IgD-negative memory B cell (primary cell): ENCODE measurements around the gene TAOK3. TPM values are rescaled to one million over a fixed set of nuclear protein-coding genes. Genes with fewer than 3 reads are reported as not detected.

Source experiments
- H3K27ac Mint-ChIP-seq, 3 donors: one replicate each; pipeline ENCODE4 v1.8.0; 2020 to 2022; ENCODE audit warnings: mild to moderate bottlenecking in 3 of 3, mixed read lengths in 3 of 3, moderate library complexity in 1 of 3
- H3K27me3 Mint-ChIP-seq: one replicate; pipeline ENCODE4 v1.8.0; 2021; ENCODE audit warnings: mixed read lengths
- H3K36me3 Mint-ChIP-seq: one replicate; pipeline ENCODE4 v1.8.0; 2020; ENCODE audit warnings: mild to moderate bottlenecking, mixed read lengths
- H3K4me1 Mint-ChIP-seq, 3 donors: one replicate each; pipeline ENCODE4 v1.8.0; 2020 to 2022; ENCODE audit warnings: mixed read lengths in 3 of 3, mild to moderate bottlenecking in 1 of 3
- H3K4me3 Mint-ChIP-seq, 4 donors: one replicate each; pipeline ENCODE4 v1.8.0; 2020 to 2022; ENCODE audit warnings: mild to moderate bottlenecking in 4 of 4, mixed read lengths in 4 of 4, moderate library complexity in 3 of 4
- H3K9me3 Mint-ChIP-seq, 3 donors: one replicate each; pipeline ENCODE4 v1.8.0; 2020 to 2021; ENCODE audit warnings: mixed read lengths in 3 of 3, mild to moderate bottlenecking in 1 of 3
- polyA plus RNA-seq: library from polyadenylated mRNA; unstranded; fragments of 300-500 nt; fragmentation: Illumina TruSeq; gene quantifications from one replicate; pipeline ENCODE4 v1.2.3, GENCODE V29; 2021

The TAOK3 gene
- polyA plus RNA-seq, 1 donor from 2014 or later: 107 TPM

DNA sequence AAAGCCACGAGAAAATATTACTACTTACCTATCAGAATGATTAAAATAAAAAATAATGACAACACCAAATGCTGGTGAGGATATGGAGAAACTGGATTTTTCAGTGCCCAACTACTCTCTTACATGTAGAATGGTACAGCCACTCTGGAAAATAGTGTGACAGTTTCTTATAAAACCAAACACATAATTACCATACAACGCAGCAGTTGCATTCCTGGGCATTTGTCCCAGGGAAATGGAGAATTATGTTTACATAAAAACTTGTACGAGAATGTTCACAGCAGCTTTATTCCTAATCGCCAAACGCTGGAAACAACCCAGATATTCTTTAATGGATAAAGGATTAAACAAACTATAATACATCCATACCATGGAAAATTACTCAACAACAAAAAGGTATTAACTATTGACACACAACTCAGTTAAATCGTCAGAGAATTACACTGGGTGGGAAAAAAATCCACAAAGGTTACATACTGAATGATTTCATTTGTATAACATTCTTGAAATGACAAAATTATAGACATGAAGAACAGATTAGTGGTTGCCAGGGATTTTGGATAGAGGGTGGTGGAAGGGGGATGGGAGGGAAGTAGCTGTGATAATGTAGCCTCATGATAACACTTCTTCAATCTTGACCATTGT, 35.4 kb downstream of the TAOK3 start:
- H3K36me3 Mint-ChIP-seq: peaks cover 12% of the 10 kb centered on the region
- H3K27me3 Mint-ChIP-seq: no peaks in the 10 kb centered on the region
- peaks cover 18 to 43% (median 20%) of the 10 kb centered on the region in 3 donors for H3K4me1 Mint-ChIP-seq
- no peak overlapping the region for H3K27ac Mint-ChIP-seq
- no peaks in the 10 kb centered on the region for H3K9me3 Mint-ChIP-seq
- no peak overlapping the region for H3K4me3 Mint-ChIP-seq

DNA sequence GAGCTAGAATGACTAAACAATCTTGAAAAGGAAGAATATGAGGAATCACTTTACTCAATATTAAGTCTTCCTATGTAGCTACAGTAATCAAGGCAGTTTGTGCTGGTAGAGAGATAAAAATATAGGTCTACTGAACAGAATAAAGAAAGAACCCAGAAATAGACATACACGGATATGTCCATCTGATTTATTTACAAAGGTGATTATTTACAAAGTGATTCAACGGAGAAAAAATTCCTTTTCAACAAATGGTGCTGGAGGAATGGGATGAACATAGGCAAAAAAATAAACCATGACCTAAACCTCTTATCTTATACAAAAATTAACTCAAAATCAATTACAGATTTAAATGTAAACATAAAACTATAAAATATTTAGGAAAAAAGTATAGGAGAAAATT, 36.6 kb downstream of the TAOK3 start:
- Mint-ChIP-seq H3K27me3 (no peaks in the 10 kb centered on the region), H3K36me3 (peaks cover 12% of the 10 kb centered on the region), H3K27ac (no peak overlapping the region), H3K4me3 (no peak overlapping the region), H3K9me3 (no peaks in the 10 kb centered on the region), H3K4me1 (peaks cover 18 to 43% (median 19%) of the 10 kb centered on the region in 3 donors)

DNA sequence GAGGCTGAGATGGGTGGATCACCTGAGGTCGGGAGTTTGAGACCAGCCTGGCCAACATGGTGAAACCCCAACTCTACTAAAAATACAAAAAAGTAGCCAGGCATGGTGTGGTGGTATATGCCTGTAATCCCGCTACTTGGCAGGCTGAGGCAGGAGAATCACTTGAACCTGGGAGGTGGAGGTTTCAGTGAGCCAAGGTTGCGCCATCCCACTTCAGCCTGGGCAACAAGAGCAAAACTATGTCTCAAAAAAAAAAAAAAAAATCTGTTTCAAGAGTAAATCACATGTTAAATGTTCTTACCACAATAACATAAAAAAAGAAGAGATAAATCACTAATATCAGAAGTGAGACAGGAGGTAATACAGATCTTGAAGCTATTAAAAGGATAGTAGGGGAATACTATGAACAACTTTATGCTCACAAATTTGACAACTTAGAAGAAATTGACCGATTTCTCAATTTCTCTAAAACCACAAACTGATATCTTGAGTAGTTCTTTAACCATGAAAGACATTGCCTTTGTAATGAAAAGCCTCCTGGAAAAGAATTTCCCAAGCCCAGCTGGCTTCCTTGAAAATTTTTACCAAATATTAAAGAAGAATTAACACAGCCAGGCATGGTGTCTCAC, 37.7 kb downstream of the TAOK3 start:
- Mint-ChIP-seq H3K36me3 (peaks cover 14% of the 10 kb centered on the region), H3K27me3 (peaks cover 2% of the 10 kb centered on the region), H3K4me1 (peaks cover 27 to 48% (median 29%) of the 10 kb centered on the region in 3 donors), H3K9me3 (no peaks in the 10 kb centered on the region), H3K4me3 (no peak overlapping the region), H3K27ac (no peak overlapping the region)

DNA sequence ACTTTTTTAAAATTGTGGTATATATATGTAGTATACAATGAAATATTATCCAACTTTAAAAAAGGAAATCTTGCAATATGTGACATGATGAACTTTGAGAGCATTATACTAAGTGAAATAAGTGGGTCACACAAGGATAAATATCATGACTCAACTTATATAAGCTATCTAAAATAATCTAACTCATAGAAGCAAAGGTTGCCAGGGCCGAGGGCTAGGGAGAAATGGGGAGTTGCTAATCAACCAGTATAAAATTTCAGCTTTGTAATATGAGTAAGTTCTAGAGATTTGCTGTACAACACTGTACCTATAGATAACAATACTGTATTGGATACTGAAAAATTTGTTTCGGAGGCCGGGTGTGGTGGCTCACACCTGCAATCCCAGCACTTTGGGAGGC, 38.5 kb downstream of the TAOK3 start:
- H3K4me3 Mint-ChIP-seq: no peak overlapping the region
- H3K27ac Mint-ChIP-seq: no peak overlapping the region
- H3K27me3 Mint-ChIP-seq: peaks cover 2% of the 10 kb centered on the region
- H3K9me3 Mint-ChIP-seq: no peaks in the 10 kb centered on the region
- H3K36me3 Mint-ChIP-seq: peaks cover 12% of the 10 kb centered on the region
- peaks cover 33 to 50% (median 35%) of the 10 kb centered on the region in 3 donors for H3K4me1 Mint-ChIP-seq

DNA sequence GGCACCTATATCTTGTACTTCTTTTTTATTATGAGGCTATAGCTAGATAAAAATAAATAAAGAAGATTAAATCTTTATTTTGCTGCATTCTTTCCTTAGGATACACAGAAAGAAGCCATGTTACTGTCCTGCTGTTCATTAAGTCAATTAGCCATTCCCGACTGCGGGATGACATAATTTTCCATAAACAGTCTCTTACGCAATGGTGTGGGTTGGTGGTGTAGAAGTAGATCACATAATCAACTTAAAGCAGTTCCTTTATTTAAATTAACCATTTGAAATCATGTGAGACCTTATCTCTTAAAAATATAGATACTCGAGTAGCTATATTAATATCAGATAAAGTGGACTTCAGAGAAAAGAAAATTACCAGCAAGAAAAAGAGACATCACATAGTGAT, 40.2 kb downstream of the TAOK3 start:
- Mint-ChIP-seq H3K4me3 (no peak overlapping the region), H3K27ac (peak overlapping the region in 1 of 3 donors; percentile 8), H3K36me3 (peaks cover 8% of the 10 kb centered on the region), H3K4me1 (peaks cover 37 to 53% (median 43%) of the 10 kb centered on the region in 3 donors), H3K27me3 (peaks cover 2% of the 10 kb centered on the region), H3K9me3 (no peaks in the 10 kb centered on the region)

DNA sequence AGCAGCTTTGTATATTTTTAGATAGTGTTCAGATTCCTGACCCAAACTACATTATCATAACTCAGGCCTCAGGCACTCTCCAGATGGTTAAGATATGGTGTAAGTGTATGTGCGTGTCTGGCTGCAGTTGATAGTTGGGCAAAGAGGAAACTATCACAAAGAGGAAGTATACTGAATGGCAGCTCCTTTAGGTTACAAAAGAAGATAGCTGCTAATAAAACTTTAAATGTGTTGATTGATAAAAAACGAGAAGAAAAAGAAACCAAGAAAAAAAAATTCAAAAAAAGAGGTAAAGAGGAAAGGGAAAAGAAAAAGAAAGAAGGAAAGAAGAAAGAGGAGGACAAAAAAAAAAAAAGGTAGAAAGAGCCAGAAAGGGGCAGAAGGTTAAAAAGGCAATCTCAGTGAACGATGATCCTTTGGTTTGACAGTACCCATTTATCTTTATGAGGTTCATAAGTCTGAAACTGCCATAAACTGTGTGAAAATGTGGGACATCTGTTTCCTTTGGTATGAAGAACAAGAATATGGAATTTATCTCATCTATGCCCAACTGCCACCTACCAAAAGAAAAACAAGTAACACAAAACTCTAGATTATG, 42.2 kb downstream of the TAOK3 start:
- peak overlapping the region; percentile 46 to 91 (median 89) for H3K27ac Mint-ChIP-seq
- H3K27me3 Mint-ChIP-seq: peaks cover 2% of the 10 kb centered on the region
- H3K4me3 Mint-ChIP-seq: peak overlapping the region in 3 of 4 donors; percentile 1 to 98 (median 76)
- peaks cover 8% of the 10 kb centered on the region for H3K36me3 Mint-ChIP-seq
- peaks cover 36 to 43% (median 41%) of the 10 kb centered on the region in 3 donors for H3K4me1 Mint-ChIP-seq
- H3K9me3 Mint-ChIP-seq: no peaks in the 10 kb centered on the region

DNA sequence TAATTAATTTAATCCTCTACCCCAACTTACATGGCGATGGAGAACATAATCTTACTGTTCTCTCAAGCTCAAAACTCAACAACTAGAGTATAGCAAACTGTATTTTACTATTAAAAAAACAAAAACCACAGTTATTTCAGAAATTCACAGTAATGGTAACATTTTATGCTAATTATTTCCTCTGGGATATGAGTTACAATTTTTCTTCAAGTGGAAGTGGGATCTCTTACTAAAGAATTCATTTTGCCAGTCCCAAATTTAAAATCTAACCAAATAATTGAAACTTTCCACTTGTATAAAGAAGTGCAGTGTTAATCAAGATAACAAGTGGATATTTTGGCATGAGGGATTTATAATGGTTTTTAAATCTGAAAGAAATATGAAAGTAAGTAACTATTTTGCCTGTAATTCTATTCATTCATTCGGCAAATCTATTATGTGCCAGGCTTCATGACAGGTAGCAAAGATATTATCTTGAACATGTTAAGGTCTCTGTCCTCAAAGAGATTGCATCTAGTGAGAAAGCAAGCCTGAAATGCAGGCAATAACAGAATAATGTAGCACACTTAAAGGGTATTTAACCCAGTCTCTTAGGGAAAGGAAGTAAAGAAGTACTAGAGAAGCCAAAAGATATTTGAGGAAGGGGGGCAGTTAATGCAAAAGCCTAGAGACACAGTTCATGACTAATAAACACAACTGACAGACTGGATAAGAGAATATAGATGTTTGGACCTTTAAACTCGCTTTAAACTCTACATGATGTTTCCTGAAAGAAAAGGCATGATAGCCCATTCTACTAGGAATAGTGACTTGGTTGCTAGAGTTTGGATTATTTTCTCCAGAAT, 44.0 kb downstream of the TAOK3 start:
- H3K9me3 Mint-ChIP-seq: no peaks in the 10 kb centered on the region
- peaks cover 8% of the 10 kb centered on the region for H3K36me3 Mint-ChIP-seq
- peaks cover 2% of the 10 kb centered on the region for H3K27me3 Mint-ChIP-seq
- peak overlapping the region in 1 of 4 donors; percentile 98 for H3K4me3 Mint-ChIP-seq
- peak overlapping the region in 2 of 3 donors; percentile 21 to 40 for H3K27ac Mint-ChIP-seq
- peaks cover 37 to 50% (median 43%) of the 10 kb centered on the region in 3 donors for H3K4me1 Mint-ChIP-seq

DNA sequence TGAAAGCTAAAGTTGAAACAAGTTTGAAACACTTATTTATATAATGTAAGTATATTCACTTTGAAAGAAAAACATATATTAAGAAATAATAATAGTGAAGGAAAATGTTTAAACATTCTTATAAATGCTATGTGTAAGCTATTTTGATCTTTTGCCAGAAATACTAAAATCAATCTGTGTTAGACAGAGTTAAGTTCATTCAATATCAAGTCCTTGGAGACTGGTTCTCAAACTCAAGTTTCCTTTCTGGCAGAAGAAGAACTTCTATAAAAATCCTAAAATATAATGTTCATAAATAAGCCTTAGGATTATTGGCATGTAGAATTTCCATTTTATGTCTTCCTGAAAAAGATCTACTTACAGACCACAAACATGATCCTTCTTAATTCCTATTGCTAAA, 45.3 kb downstream of the TAOK3 start:
- Mint-ChIP-seq H3K27me3 (peaks cover 2% of the 10 kb centered on the region), H3K9me3 (no peaks in the 10 kb centered on the region), H3K4me3 (peak overlapping the region in 2 of 4 donors; percentile 21 to 47), H3K4me1 (peaks cover 33 to 41% (median 38%) of the 10 kb centered on the region in 3 donors), H3K36me3 (peaks cover 3% of the 10 kb centered on the region), H3K27ac (no peak overlapping the region)

DNA sequence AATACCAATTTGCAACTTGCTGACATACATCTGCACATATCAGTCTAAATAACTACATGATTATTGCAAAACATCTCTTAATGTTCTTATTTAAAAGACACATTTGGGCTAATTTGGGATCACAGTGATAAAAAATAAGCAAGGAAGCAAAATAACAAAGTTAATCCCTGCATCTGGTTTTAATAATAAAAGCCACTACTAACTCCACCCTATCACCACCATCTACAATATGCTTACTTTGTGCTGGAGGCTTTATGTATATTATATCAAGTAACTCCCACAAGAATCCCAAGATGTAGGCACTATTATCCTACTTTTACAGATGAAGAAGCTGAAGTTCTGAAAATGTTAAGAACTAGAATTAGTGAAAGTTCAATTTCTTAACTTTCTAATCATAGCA, 45.7 kb downstream of the TAOK3 start:
- Mint-ChIP-seq H3K27ac (no peak overlapping the region), H3K4me3 (no peak overlapping the region), H3K4me1 (peaks cover 33 to 41% (median 38%) of the 10 kb centered on the region in 3 donors), H3K27me3 (peaks cover 2% of the 10 kb centered on the region), H3K36me3 (peaks cover 3% of the 10 kb centered on the region), H3K9me3 (no peaks in the 10 kb centered on the region)

DNA sequence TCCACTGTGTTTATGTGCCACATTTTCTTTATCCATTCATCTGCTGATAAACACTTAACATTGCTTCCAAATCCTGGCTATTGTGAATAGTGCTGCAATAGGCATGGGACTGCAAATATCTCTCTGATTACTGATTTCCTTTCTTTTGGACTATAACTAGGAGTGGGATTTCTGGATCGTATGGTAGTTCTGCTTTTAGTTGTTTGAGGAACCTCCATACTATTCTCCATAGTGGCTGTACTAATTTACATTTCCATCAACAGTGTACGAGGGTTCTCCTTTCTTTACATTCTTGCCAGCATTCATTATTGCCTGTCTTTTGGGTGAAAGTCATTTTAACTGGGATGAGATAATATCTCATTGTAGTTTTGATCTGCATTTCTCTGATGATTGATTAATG, 47.6 kb downstream of the TAOK3 start:
- no peak overlapping the region for H3K4me3 Mint-ChIP-seq
- no peak overlapping the region for H3K27ac Mint-ChIP-seq
- H3K4me1 Mint-ChIP-seq: peaks cover 26 to 43% (median 30%) of the 10 kb centered on the region in 3 donors
- peaks cover 2% of the 10 kb centered on the region for H3K36me3 Mint-ChIP-seq
- no peaks in the 10 kb centered on the region for H3K27me3 Mint-ChIP-seq
- H3K9me3 Mint-ChIP-seq: no peaks in the 10 kb centered on the region

DNA sequence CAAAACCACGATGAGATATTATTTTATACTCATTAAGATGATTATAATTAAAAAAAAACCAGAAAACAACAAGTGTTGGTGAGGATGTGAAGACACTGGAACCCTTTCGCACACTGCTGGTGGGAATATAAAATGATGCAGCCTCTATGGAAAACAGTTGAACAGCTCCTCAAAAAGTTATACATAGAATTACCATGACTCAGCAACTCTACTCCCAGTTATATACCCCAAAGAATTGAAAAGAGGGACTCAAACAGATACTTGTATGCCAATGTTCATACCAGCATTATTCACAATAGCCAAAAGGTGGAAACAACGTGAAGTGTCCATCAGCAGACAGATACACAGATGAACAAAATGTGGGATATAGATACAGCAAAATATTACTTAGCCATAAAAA, 53.1 kb downstream of the TAOK3 start:
- Mint-ChIP-seq H3K9me3 (no peaks in the 10 kb centered on the region), H3K4me3 (peak overlapping the region in 1 of 4 donors; percentile 20), H3K27ac (no peak overlapping the region), H3K27me3 (no peaks in the 10 kb centered on the region), H3K4me1 (peaks cover 18 to 40% (median 23%) of the 10 kb centered on the region in 3 donors), H3K36me3 (peaks cover 10% of the 10 kb centered on the region)

DNA sequence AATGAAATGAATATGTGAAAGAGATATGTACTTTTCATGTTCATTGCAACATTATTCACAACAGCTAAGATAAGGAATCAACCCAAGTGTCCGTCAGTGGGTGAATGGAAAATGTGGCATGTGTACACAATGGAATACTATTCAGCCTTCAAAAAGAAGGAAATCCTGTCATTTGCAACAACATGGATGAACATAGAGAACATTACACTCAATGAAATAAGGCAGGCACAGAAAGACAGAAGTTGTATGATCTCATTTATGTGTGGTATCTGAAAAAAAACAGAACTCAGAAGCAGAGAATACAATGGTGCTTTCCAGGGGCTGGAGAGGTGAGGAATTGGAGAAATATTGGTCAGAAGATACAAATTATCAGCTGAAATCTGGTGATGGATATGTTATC, 54.0 kb downstream of the TAOK3 start:
- Mint-ChIP-seq H3K27ac (no peak overlapping the region), H3K36me3 (peaks cover 8% of the 10 kb centered on the region), H3K9me3 (no peaks in the 10 kb centered on the region), H3K4me1 (peaks cover 23 to 43% (median 28%) of the 10 kb centered on the region in 3 donors), H3K27me3 (no peaks in the 10 kb centered on the region), H3K4me3 (no peak overlapping the region)

DNA sequence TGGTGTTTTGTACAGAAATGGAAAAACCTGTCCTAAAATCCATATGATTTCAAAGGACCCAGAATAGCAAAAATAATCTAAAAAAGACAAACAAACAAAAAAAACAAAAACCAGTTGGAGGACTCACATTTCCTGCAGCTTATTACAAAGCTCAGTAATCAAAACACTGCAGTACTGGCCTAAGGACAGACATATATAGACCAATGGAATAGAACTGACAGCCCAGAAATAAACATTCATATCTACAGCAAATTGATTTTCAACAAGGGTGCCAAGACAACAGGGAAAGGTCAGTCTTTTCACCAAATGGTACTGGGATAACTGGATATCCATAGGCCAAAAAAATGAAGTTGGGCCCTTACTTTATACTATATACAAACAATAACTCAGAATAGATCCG, 55.0 kb downstream of the TAOK3 start:
- Mint-ChIP-seq H3K27me3 (no peaks in the 10 kb centered on the region), H3K4me1 (peaks cover 25 to 48% (median 32%) of the 10 kb centered on the region in 3 donors), H3K27ac (no peak overlapping the region), H3K4me3 (no peak overlapping the region), H3K9me3 (no peaks in the 10 kb centered on the region), H3K36me3 (peaks cover 8% of the 10 kb centered on the region)

DNA sequence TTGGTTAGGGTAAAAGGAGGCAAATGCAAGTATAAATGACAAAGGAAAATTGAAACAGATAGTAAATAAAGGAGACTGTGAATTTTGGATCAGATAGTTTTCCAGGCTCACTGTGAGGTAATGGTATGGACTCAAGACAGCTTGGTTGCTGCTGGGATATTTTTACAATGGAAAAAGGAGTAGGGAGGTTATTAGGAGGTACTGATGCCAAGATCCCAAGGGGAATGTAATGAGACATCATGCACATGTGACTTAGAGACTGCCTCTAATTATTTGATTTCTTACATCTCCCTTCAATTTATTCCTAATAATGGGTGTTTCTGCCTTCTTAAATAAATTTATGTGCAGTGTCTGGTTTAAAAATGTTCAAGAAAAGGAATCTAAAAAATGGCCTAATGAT, 56.9 kb downstream of the TAOK3 start:
- peaks cover 8% of the 10 kb centered on the region for H3K36me3 Mint-ChIP-seq
- no peaks in the 10 kb centered on the region for H3K27me3 Mint-ChIP-seq
- H3K27ac Mint-ChIP-seq: peak overlapping the region in 2 of 3 donors; percentile 59 to 77
- H3K9me3 Mint-ChIP-seq: no peaks in the 10 kb centered on the region
- peaks cover 35 to 55% (median 35%) of the 10 kb centered on the region in 3 donors for H3K4me1 Mint-ChIP-seq
- H3K4me3 Mint-ChIP-seq: peak overlapping the region in 1 of 4 donors; percentile 3

DNA sequence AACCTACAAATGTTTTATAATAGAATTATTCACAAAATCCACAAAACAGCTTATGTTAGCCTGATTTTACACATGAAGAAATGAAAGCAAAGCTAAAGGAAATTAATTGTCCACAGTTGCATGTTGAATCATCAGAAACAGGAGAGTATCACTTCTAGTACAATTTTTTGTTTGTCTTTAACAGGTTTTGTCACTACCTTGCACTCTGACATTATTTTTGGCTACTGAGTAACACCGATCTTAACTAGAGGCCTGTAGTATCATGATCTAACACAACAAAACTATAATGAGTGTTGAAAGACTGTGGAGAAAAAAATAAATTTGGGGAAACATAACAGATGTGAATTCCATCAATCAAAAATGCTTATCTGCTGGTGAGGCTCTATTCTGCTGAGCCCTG, 60.1 kb downstream of the TAOK3 start:
- no peaks in the 10 kb centered on the region for H3K27me3 Mint-ChIP-seq
- H3K27ac Mint-ChIP-seq: peak overlapping the region in 1 of 3 donors; percentile 17
- no peak overlapping the region for H3K4me3 Mint-ChIP-seq
- no peaks in the 10 kb centered on the region for H3K9me3 Mint-ChIP-seq
- H3K4me1 Mint-ChIP-seq: peaks cover 37 to 58% (median 41%) of the 10 kb centered on the region in 3 donors
- no peaks in the 10 kb centered on the region for H3K36me3 Mint-ChIP-seq
